GM06990 (cell line): Measurements from ENCODE around the gene EML2.

ENCODE experiments used
- DNase-seq: peaks from one replicate; pipeline ENCODE4 v3.0.0-alpha.2; 2011; ENCODE audit not compliant: insufficient read length; ENCODE audit errors: extremely low read depth
- H3K27me3 ChIP-seq: replicated peaks from 2 replicates; pipeline ENCODE4 v1.6.0; 2011; ENCODE audit warnings: low read length; ENCODE audit not compliant: control insufficient read depth, insufficient read depth
- H3K36me3 ChIP-seq: 2 replicates; pipeline ENCODE4 v1.5.1; 2011; ENCODE audit warnings: low read length; ENCODE audit not compliant: control insufficient read depth, insufficient read depth
- H3K4me3 ChIP-seq: replicated peaks from 2 replicates; pipeline ENCODE4 v1.5.1; 2011; ENCODE audit warnings: low read depth, mild to moderate bottlenecking, control low read depth, low read length
- CTCF ChIP-seq: IDR thresholded peaks from 2 replicates; pipeline ENCODE4 v1.5.1; 2011; ENCODE audit warnings: low read length, control low read depth, mild to moderate bottlenecking, inconsistent platforms; ENCODE audit not compliant: insufficient read depth, poor library complexity, severe bottlenecking

EML2 gene

GRCh38 chr19:45659096-45659729 lies 20.0 kb upstream of the EML2 start:
- TF ChIP-seq CTCF, result no peak
- H3K4me3 ChIP-seq, result no peak overlapping the region
- H3K36me3 ChIP-seq, result no peaks in the 10 kb centered on the region
- no peaks in the 10 kb centered on the region for H3K27me3 ChIP-seq
- no peak for DNase-seq

GRCh38 chr19:45657520-45658167 lies 18.4 kb upstream of the EML2 start:
- Histone ChIP-seq H3K4me3 (no peak overlapping the region), H3K36me3 (no peaks in the 10 kb centered on the region), H3K27me3 (no peaks in the 10 kb centered on the region)
- TF ChIP-seq CTCF, result no peak
- no peak for DNase-seq

GRCh38 chr19:45655073-45655472 lies 15.9 kb upstream of the EML2 start:
- Histone ChIP-seq H3K27me3 (no peaks in the 10 kb centered on the region), H3K4me3 (no peak overlapping the region), H3K36me3 (no peaks in the 10 kb centered on the region)
- no peak for DNase-seq
- no peak for TF ChIP-seq CTCF

- no peak for TF ChIP-seq CTCF
These were observed 14.4 kb upstream of the EML2 start for GRCh38 chr19:45653634-45654033.

GRCh38 chr19:45650722-45651121 lies 11.5 kb upstream of the EML2 start:
- DNase-seq, result no peak
- no peak overlapping the region for H3K4me3 ChIP-seq
- no peaks in the 10 kb centered on the region for H3K36me3 ChIP-seq
- H3K27me3 ChIP-seq, result no peaks in the 10 kb centered on the region
- TF ChIP-seq CTCF, result no peak

More at GRCh38 chr19:45653634-45654033, 14.4 kb upstream of the EML2 start:
- H3K36me3 ChIP-seq, result no peaks in the 10 kb centered on the region
- DNase-seq, result no peak
- H3K4me3 ChIP-seq, result no peak overlapping the region
- H3K27me3 ChIP-seq, result no peaks in the 10 kb centered on the region
